H1 (cell line): ENCODE results near the gene GIMAP5. TPM values are rescaled to one million over a fixed set of nuclear protein-coding genes. Genes with fewer than 3 reads are reported as not detected.

Experiments used
- ATF2 ChIP-seq: IDR thresholded peaks from 2 replicates; pipeline ENCODE4 v1.6.1; 2012; ENCODE audit warnings: low read length, inconsistent platforms
- ATF3 ChIP-seq: IDR thresholded peaks from 2 replicates; pipeline ENCODE4 v1.6.1; 2011; ENCODE audit warnings: low read depth, mild to moderate bottlenecking, low read length; ENCODE audit not compliant: insufficient read depth
- CHD2 ChIP-seq: IDR thresholded peaks from 2 replicates; pipeline ENCODE4 v1.6.1; 2012; ENCODE audit warnings: low read length, improper control_type of control experiment
- CTBP2 ChIP-seq: IDR thresholded peaks from 2 replicates; pipeline ENCODE4 v1.7.0; 2011; ENCODE audit warnings: borderline replicate concordance, mild to moderate bottlenecking, moderate library complexity, mixed read lengths, low read length; ENCODE audit not compliant: insufficient read depth, insufficient read length
- MAX ChIP-seq: IDR thresholded peaks from 2 replicates; pipeline ENCODE4 v1.6.1; 2012; ENCODE audit warnings: inconsistent platforms
- polyA plus RNA-seq, 7 experiments: library from polyadenylated mRNA; depleted of rRNA in 3 of 7; stranded (reverse) in 5 of 7; unstranded in 2 of 7; fragments of >200 nt in 5 of 7; fragments of 200-250 nt in 2 of 7; gene quantifications; 1 replicate in 5 of 7; 2 replicates in 1 of 7; 4 replicates in 1 of 7; pipeline versions ENCODE4 v1.2.1 to v1.2.3, GENCODE V29; 2011 to 2013; ENCODE audit warnings: missing spikeins in 2 of 7, mixed read lengths in 2 of 7
- total RNA-seq: library from RNA; stranded (reverse); fragmentation: NEBNext Ultra II Directional; extraction: Animal tissue kit (Norgen Biotek cat#: 25700); gene quantifications from 2 replicates; pipeline ENCODE4 v1.2.1, GENCODE V29; 2021

The GIMAP5 gene
- total and polyA plus RNA-seq, 2 of the 8 experiments (the other 6 are each of a cell fraction or from before 2014, with no cell fraction given) = not detected

GRCh38 chr7:150719960-150720891 lies 17.0 kb upstream of the GIMAP5 start (continued):
- no peak for TF ChIP-seq ATF3
- TF ChIP-seq CHD2 = no peak
- TF ChIP-seq ATF2 = no peak
- TF ChIP-seq MAX = no peak
- no peak for TF ChIP-seq CTBP2
- TF ChIP-seq, all 59 proteins: peak for 0
